M059J (cell line): Measurements from ENCODE around the gene FBN2. TPM values are rescaled to one million over a fixed set of nuclear protein-coding genes. Genes with fewer than 3 reads are reported as not detected.

Experiments used
- DNase-seq: peaks from one replicate; pipeline ENCODE4 v3.0.0-alpha.2; 2012; ENCODE audit warnings: low read depth
- total RNA-seq: library from RNA; depleted of rRNA; stranded (reverse); fragments of >200 nt; shearing (Covaris generic); gene quantifications from 2 replicates; pipeline ENCODE4 v1.2.3, GENCODE V29; 2014

Gene FBN2
- total RNA-seq, 1 experiment from 2014 or later, result 0.37 TPM

DNA sequence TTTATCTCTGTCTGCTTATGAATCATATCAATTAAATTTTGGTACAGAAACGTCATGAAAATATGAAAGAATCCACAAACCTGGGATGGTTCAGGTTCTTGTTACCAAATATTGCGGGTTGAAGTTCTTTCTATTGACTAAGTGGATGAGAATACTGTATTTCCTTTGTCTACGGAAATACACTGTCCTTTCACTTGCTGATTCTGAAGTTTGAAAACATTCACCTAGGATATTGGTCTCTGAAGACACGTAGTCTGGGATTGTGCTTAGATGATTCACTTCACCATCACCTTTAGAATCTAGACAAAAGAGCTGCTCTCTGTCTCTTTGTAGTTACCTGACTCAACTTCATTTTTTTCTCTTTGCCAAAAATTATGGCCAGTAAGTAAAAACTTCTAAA, 222.4 kb downstream of the FBN2 start:
- no peak for DNase-seq

DNA sequence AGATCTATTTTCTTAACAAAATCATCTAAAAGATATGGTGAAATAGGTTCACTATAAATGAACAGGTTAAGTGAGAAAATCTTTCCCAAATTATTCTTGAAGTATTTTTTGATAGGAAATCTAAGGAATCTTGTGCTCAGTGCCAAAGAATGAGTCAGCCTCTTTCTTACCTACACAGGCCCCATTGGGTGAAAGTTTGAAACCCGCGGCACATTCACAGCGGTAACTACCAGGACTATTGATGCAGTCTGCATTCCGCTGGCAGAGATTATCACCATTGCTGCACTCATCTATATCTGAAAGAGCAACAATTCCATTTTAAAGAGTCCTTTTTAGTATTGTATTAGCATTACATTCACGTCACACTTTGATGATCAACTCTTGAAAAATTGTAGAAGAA, 232.7 kb downstream of the FBN2 start:
- DNase-seq, result no peak

DNA sequence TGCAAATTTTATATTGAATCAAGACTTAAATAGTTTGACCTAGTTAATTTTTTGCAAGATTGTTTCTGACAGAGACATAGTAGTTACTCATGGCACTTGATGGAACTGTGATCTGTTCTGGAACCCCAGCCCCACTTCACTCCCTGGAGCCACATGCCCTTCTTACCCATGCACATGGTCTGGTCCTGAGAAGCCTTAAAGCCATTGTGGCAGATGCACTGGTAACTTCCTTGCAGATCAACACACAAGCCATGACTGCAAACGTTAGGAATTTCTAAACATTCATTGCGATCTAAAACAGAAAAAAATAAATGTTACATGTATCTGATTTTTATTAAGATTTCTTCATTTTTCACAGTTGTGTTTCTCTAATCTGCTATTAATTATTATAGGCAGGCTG, 233.3 kb downstream of the FBN2 start:
- DNase-seq, result no peak

DNA sequence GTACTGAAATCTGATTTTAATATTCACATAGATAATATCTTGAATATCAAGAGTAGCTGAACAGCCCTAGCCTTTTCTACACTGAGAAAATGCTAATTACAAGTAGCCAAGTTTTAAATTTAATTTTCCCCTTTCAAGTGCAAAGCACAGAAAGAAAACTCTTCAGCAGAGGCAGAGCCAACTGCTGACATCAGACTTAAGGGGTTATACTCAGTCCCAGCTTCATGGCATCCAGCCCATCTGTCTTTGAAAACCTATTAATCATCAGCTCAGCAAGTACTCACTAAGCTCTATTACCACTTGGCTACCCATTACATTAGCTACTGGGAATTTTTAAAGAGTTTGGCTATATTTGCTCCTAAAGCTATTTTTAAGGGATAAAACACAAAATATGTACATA, 234.0 kb downstream of the FBN2 start:
- DNase-seq, result peak; percentile 48

DNA sequence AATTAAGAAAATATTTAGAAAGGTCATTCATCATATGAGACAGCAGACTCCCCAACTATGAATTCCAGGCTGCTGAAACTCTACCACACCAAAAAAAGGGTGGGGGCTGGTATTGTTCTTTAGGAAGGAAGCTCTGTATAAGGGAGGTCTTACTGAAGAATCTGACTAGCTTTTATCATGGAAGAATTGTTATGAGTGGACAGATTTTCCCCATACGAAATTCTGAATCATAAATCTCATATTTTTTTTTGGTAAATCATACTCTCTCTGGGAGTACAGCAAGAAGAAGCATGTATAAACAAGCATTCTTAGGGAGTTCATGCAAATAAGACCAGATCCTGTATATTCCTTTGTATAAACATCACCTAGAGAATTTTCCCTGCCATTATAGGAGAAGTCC, 234.5 kb downstream of the FBN2 start:
- no peak for DNase-seq

DNA sequence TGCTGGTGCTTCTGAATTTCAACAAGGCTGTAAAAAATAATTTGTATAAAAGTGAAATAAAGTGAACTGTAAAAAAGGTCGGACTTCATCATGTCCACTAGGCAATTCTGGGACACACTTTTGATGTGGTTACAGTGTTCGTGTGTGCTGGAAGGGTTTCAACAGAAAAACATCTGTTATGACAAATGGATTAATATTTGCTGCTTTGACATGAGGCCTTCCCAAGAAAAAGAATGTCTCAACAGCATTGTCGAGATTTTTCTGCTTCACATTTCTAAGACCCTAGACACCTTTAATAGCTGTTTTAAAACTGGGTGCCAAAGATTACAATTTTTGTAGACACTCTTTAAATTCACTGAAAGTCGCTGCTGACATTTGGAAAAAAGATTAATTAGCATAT, 237.9 kb downstream of the FBN2 start:
- no peak for DNase-seq

DNA sequence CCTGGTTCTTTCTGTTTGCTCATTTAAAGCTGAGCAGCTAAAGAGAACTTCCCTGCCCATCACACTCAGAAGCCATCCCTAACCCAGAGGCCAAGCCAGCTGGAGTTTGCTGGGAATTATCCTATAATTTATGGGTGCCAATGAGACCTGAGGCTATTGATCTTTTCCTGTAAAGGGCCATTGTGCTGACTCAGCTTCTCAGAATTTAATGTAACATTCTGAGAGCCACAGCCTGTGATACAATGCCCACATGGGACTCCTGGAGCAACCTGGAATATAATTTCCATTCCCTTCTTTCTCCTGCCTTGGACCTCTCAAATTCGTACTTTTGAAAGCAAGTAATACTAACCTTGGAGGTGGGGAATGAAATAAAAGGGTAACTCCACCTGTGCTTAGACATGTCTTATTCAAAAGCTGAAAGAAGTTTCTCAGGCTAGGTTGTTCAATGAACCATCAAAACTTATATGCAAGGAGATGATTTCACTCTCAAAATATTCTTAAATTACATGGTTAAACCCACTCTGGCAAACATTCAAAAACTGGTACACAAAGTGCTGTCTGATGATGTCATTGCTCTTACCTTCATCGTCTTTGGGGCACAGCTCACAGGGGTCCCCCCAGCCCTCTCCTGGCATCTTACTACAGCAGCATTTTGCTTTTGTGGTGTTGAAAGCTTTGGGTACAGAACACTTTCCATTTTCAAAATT, 247.7 kb downstream of the FBN2 start:
- peak; percentile 33 for DNase-seq

DNA sequence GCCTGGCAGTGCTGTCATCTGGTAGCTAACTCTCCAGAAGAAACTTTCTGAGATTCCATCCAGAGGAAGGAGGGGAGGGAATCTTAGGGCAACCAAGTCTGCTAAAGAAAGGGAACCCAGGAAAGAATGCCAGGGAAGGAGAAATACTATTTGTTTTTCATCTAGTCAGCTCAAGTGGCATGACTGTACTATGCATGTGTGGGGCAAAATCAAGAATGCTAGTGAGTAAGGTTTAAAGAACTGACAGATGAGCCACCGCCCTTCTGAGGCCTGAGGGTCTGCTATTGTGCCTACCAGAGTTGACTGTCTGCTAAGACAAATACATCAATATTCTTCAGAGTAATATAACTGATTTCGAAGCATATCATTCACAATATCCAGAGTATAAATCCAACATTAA, 250.3 kb downstream of the FBN2 start:
- DNase-seq, result no peak

DNA sequence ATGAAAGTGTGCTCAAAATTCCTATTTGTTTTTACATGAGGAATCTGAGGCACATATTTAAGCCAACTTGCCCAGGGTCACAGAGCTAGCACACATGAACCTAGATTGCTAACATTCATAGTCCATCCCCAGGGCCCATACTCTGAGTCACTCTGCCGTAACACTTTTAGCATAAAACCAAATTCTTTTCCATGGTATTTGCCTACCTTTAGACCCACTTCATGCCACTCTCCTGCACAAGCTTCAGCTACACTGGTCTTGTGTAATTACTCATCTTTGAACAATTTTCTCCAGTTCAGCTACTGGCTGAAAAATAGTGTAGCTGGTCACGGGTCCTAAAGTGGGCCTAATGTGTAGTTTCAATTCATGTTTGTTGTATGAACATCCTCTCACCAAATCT, 253.8 kb downstream of the FBN2 start:
- peak; percentile 54 for DNase-seq

DNA sequence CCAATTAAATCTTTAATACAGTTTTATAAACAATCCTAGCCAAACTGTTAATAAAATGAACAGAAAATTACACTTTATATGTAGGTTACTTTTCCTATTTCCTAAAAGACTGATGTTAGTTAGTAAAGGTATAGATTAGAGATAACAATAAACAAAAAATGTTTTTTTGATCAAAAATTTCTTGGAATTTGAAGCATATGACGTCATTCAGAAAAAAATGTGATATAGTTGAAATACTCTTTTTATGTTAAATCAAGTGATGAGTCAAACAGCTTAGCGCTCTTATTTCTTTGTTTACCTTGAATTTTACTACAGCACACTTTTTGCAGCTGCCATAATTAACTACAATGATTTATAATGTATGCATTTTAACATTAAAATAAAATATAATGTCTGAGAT, 258.7 kb downstream of the FBN2 start:
- no peak for DNase-seq

DNA sequence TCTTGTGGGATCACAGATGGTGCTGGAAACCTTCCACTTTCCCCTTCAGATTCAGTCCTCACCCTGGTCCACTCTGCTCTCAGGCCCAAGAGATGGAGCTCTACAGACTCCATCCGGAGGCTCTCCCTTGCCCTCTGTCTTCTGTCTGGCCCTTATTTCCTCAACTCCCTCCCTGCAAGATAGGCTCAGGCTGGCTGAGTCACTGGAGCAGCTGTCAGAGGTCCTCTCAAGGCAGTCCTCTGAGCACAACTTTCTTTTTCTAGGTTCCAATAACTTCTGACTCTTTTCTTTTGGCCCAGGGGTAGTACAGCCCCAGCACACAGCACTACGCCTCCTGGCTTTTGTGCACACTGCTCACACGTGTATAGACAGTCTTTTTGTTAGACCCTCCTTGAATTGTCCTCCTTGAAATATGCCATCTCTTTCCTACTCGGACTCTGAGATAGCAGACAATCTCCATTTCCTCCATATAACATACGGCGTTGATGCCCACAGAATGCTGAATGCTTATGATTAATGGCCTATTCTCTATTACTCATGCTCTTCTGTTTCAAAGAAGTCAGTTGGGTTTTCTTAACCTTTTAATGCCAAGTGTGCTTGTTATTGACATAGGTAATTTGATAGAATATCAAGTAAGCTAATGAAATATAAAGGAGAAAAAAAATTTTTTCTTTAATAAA, 261.4 kb downstream of the FBN2 start:
- peak; percentile 40 for DNase-seq

DNA sequence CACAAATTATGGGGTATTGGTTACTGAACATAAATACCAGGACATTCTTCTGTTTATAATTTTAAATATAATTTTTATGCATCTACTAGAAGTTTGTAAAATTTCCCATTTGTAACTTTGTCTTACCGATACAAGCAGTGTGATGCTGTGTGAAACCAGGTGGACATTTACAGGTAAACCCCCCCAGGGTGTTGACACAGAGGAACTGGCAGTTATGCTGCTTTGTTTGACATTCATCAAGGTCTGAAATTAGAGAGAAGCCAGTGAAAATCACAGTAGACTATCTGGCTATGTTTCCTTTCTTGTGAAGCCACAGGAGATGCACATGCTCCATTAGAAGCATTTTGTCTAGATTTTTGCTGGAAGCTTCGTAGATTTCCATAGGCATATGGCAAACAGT, 263.6 kb downstream of the FBN2 start:
- no peak for DNase-seq

DNA sequence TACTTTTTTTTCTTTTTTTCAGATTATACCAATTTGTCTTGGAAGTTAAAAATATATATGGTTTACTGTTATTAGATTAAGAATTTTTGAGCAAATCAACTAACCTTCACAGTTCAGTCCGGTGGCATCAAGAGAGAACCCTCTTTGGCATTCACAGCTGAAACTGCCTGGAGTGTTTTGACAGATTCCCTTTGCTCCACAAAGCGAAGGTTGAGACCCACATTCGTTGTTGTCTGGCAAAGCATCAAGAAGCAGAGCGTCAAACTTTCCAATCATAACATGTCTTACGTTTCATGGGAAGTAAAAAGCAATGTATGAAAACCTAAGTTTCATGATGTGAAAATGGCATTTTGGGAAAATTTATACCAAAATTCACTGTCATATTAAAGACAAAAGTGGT, 264.3 kb downstream of the FBN2 start:
- DNase-seq, result no peak

DNA sequence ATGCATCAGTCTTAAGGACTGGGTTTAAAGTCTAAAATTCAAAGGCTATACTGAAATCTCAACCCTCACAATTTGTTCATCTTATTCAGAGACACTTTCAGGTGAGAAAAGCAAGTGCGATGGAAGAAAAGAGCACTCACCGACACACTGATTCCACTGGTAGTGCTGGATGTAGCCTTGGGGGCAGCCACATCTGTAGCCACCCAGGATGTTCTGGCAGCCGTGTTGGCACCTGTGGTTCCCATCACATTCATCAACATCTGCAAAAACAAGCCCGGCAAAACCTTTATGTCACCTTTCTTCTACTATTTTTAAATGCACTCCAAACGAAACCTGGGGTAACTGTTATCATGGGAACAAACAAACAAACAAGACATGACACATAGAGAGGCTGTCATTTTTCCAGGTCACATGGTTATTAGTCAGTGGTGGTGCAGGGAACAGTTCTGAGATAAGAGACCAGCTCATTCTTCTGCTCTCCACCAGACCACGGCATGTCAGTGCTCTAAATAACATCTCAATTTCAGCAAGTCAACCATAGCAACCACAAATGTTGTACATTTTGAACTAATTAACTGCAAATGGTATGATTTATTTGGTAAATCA, 266.1 kb downstream of the FBN2 start:
- peak; percentile 78 for DNase-seq

DNA sequence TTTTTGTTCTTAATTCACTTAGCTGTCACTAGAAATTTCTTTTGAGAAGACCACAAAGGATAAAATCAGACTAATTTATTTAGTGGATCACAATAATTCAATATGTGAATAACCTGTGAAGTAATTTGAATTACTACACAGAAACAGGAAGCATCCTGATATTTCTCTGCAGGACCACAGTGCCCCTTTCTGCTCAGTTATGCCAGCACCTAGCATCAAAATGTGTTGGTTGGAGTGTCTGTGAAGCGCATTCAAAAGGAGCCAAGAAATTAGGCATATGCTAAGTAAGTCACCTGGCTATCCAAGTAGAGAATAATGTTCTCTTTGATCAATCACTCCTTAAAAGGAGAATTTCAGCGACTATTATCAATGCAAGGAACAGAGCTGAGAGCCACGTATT, 267.0 kb downstream of the FBN2 start:
- DNase-seq, result no peak

DNA sequence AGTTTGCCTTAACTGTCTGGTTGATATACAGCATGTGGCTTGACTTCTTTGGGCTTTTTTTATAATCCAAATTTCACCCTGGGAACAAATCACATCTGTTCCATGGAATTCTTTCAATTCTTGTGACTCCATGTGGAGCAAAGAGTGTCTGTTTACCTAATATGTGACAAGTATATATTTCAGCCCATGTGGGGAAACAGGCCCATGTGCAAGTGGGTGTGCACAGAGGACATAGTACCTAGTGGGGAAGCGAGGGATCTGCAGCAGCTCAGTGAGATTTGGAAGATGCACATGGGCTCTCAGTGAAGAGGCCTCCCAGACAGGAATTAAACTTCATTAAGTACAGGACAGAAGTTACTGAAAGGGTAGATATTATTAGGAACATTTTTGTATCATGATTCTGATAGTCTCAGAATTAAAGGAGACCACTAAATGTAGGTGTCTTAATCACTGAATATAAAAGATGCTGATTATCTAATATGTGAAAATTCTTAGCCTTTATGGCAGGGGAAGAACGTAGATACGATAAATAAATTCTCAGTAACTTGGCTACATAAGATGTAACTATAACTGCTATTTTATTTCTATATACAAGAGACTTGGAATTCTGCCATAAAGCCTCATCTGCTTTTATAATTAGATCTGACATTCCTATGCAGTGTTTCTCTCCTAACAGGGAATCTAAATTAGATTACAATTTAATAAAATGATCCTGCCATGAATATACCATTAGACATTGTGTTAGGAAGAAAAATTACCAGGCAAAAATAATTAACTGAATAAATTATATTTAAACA, 273.3 kb downstream of the FBN2 start:
- DNase-seq, result no peak

DNA sequence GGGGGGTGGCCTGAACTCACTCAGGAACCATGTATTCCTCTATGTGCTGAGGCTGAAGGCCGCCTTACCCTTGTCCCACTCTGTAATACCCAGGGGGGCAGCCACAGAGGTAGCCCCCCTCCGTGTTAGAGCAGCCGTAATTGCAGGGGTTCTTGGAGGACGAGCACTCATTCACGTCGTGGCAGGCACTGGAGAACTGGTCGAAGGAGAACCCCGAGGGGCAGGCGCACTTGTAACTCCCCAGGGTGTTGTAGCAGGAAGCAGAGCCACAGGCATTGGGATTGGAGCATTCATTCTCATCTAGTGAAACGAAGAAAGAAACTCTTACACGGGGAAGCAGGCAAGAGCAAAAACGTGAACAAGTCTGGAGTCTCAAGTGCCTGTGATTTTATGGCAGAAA, 274.7 kb downstream of the FBN2 start:
- DNase-seq, result no peak

DNA sequence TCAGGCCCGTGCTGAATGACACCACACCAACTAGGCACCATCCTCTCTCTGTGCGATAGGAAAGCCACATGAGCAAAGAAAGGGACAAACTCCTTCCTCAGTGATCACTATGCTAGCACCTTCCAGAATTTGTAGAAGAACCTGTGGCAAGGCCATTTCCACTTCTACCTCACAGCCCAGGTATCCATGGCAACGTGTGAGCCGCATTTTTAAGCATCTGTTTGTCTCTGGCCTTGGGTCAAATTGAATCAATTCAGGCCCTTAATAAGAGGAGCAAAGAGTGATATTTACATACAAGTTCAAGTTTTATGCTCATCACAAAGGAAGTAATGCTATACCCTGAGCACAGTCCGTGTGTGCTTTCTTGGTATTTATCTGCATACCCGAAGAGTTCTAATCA, 275.1 kb downstream of the FBN2 start:
- no peak for DNase-seq

DNA sequence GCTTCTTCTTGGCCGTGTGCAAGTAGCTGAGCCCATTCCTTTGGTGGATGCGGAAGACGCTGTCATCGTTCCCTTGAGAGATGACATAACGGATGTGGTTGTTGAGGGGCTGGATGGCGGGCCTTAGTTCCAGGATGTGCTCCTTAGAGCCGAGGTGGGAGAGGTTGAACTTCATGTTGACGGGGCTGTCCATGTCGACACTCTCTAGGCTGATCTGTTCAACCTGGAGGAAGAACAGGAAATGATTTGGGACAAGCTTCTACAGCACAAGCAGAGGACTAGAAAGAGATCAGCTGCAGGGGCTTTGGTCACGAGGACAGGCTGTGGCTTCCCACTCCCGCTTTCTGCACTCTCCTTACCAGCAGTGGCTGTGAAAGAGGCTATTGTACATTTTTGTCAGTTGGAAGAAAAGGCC, 278.4 kb downstream of the FBN2 start:
- DNase-seq, result no peak

DNA sequence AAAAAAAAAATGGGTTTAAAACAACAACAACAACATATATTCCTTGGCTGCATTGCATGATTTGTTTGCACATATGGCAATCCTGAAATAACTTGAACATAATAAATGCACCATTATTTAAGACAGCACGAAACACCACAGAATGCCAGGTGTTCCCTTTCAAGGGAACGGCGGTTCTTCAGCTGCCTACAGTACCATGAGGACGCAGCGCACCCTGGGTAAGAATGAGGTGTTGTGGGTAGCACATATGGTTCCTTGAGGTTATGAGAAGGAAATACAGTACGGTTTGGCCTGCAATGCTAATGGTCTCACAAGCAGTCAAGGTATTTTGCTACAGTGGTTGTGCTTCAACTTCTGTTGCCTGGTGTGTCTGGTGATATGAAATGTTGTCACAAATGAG, 279.7 kb downstream of the FBN2 start:
- DNase-seq, result no peak

DNA sequence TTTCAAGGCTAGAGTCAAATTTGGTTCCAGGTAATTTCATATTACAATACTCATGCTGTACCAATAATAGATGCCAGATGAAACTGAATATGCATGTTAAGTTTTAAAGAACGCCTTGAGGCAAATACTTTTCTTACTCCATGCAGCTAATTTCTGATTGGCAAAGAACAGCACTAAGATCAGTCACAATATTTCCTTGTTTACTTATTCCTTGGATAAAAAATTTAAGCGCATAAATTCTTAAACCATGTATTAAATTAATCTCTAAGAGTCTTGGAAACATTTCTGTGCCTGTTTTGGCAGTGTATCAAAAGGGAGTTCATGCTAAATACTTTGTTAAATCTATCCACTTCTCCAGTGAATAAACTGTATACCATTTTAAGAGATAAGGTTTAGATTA, 281.0 kb downstream of the FBN2 start:
- DNase-seq, result no peak

DNA sequence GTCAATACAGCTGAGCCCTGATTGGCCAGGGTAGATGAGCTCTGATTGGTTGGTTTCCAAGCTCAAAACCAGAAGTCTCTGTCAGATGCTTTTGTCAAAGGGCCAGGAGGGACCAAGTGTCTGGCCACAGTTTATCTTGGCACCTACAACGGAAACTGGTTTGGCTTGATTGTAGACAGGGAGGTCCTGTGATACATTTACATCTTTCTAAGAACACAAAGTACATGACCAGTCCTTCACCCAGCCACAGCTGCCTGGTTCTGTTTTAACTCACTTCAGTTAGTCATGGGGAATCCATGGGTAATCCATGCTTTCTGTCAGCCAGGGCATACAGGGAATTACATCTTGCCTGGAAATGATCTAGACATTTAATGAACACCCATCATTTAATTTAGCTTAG, 283.3 kb downstream of the FBN2 start:
- no peak for DNase-seq

DNA sequence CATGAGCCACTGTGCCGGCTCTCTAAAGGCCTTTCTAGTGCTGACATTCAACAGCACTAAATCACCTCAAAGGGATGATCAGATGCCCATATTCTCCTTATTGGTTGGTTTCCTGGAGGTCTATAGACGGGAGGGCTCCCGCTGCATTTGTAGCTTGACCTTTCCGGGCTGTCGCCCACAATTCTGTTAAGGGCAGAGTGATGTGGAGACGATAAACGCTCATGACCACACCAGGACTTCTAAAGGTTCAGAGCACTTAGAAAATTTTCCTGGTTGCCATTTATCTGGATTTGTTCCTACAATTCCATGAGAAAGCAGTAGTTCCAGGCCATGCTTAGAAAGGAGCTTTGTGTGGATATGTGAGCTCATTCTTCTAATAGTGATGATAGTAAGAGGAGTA, 284.2 kb downstream of the FBN2 start:
- DNase-seq, result no peak
